Measurements from ENCODE around the gene CREB1.
A peak's percentile ranks its signal among the peaks of the same experiment; 100 is the strongest.

CREB1 gene

DNA sequence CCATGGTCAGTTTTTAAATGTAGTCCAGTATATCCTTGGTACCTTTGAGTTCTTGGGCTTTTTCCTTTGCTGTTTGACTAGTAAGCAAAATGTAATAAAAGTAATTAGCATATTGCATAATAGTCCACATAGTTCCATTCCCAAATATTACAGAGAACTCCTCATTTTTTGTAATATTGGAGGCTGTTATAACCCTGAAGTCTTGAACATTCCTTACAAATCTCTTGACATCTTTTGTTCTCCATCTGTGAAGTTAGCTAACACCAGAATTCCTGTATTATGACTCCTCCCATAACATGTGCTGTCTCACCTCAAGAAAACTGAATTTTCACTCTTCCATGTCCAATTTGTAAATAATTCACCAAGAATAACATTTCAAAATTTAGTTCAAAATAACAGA is 17.1 kb downstream of the CREB1 start:
- Histone ChIP-seq H2BK12ac (ENCODE audit: low read length) (no peak overlapping the region), H4K8ac (ENCODE audit: low read depth, low read length) (no peak overlapping the region), H3K27me3 (ENCODE audit: insufficient read depth, low read length) (no peaks in the 10 kb centered on the region), H3K79me2 (ENCODE audit: control insufficient read depth, insufficient read depth, low read length, poor library complexity) (peaks cover 2% of the 10 kb centered on the region), H3K9me3 (ENCODE audit: insufficient read depth, low read depth, low read length) (no peaks in the 10 kb centered on the region), H3K4me1 (ENCODE audit: control insufficient read depth in 1 of 2, insufficient read depth in 2 of 2, low read length in 2 of 2) (no peaks in the 10 kb centered on the region), H3K23ac (ENCODE audit: low read length) (no peak overlapping the region), H3K18ac (ENCODE audit: low read length) (no peak overlapping the region), H4K91ac (ENCODE audit: low read depth, low read length) (no peak overlapping the region), H2AFZ (ENCODE audit: insufficient read depth, low read length, poor library complexity) (no peak overlapping the region), H2BK120ac (ENCODE audit: insufficient read depth, low read length, poor library complexity) (no peak overlapping the region), H3K36me3 (ENCODE audit: control insufficient read depth in 1 of 2, insufficient read depth in 2 of 2, low read length in 2 of 2) (peaks cover 0 to 2% of the 10 kb centered on the region in 2 experiments), H3K79me1 (ENCODE audit: low read length) (no peaks in the 10 kb centered on the region), H3K9ac (ENCODE audit: low read length) (no peak overlapping the region), H2BK5ac (ENCODE audit: low read depth, low read length, poor library complexity) (no peak overlapping the region), H3K4me2 (ENCODE audit: low read length) (no peak overlapping the region), H3K4me3 (ENCODE audit: low read depth, low read length) (no peak overlapping the region), H4K12ac (ENCODE audit: low read depth, low read length) (no peak overlapping the region), H3K14ac (ENCODE audit: low read length) (no peak overlapping the region), H3K27ac (ENCODE audit: low read depth, low read length) (no peak overlapping the region), H3K4ac (ENCODE audit: low read depth, low read length) (no peak overlapping the region), H2AK5ac (ENCODE audit: low read length) (no peak overlapping the region)
- DNase-seq: peak in 1 of 2 donors; percentile 68

DNA sequence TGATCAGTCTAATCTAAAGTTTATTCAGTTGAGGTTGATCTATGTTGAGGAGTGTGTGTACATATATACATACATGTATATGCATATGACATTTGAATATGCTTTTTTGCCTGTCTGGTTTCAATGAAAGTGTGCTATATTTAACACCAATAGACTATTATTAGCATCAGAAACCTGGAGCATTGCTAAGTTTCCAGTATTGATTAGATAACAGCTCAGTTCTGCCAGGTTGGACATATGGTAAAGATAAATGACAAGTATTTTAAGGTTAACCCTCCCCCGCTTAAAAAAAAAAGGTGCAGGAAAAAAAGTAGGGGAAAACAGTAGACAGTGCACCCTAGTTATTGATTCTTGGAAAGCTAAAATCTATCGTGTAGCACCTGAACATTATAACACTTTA is 19.4 kb downstream of the CREB1 start:
- H4K12ac ChIP-seq (ENCODE audit: low read depth, low read length): no peak overlapping the region
- no peak overlapping the region for H4K8ac ChIP-seq (ENCODE audit: low read depth, low read length)
- no peak overlapping the region for H3K18ac ChIP-seq (ENCODE audit: low read length)
- H3K14ac ChIP-seq (ENCODE audit: low read length): no peak overlapping the region
- no peaks in the 10 kb centered on the region for H3K79me1 ChIP-seq (ENCODE audit: low read length)
- no peaks in the 10 kb centered on the region for H3K9me3 ChIP-seq (ENCODE audit: insufficient read depth, low read depth, low read length)
- no peak overlapping the region for H3K27ac ChIP-seq (ENCODE audit: low read depth, low read length)
- H3K4me2 ChIP-seq (ENCODE audit: low read length): no peak overlapping the region
- no peak overlapping the region for H2BK12ac ChIP-seq (ENCODE audit: low read length)
- no peak for DNase-seq
- WGBS (ENCODE audit: extremely low coverage, insufficient coverage, insufficient read length): no CpG with 5 or more reads among the region's 2 CpGs
- no peak overlapping the region for H3K4me3 ChIP-seq (ENCODE audit: low read depth, low read length)
- H3K23ac ChIP-seq (ENCODE audit: low read length): no peak overlapping the region
- H2AFZ ChIP-seq (ENCODE audit: insufficient read depth, low read length, poor library complexity): no peak overlapping the region
- H3K4ac ChIP-seq (ENCODE audit: low read depth, low read length): no peak overlapping the region
- H3K79me2 ChIP-seq (ENCODE audit: control insufficient read depth, insufficient read depth, low read length, poor library complexity): peaks cover 2% of the 10 kb centered on the region
- no peaks in the 10 kb centered on the region for H3K4me1 ChIP-seq (ENCODE audit: control insufficient read depth in 1 of 2, insufficient read depth in 2 of 2, low read length in 2 of 2)
- no peak overlapping the region for H4K91ac ChIP-seq (ENCODE audit: low read depth, low read length)
- no peak overlapping the region for H3K9ac ChIP-seq (ENCODE audit: low read length)
- no peak overlapping the region for H2BK120ac ChIP-seq (ENCODE audit: insufficient read depth, low read length, poor library complexity)
- H3K36me3 ChIP-seq (ENCODE audit: control insufficient read depth in 1 of 2, insufficient read depth in 2 of 2, low read length in 2 of 2): peaks cover 0 to 2% of the 10 kb centered on the region in 2 experiments
- no peak overlapping the region for H2BK5ac ChIP-seq (ENCODE audit: low read depth, low read length, poor library complexity)
- H2AK5ac ChIP-seq (ENCODE audit: low read length): no peak overlapping the region
- H3K27me3 ChIP-seq (ENCODE audit: insufficient read depth, low read length): no peaks in the 10 kb centered on the region

DNA sequence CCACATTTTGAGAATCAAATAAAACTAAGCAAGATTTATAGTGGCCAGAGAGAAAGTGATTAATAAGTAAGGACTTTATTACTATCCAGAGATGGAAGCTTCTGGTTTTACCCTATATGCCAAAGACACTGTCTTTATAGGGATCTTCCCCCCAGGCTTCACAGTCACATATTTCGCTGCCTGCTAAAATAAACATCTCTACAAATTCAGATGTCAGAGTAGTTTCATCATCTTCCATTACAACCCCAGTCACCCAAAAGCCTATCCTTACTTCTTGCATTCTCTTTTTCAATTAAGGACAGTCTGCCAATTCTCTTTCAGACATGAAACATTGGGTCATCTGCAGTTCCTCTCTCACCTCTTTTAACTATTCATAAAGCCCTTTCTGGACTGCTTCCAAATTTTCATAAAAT is 28.3 kb downstream of the CREB1 start:
- no CpG with 5 or more reads among the region's 1 CpG for WGBS (ENCODE audit: extremely low coverage, insufficient coverage, insufficient read length)

DNA sequence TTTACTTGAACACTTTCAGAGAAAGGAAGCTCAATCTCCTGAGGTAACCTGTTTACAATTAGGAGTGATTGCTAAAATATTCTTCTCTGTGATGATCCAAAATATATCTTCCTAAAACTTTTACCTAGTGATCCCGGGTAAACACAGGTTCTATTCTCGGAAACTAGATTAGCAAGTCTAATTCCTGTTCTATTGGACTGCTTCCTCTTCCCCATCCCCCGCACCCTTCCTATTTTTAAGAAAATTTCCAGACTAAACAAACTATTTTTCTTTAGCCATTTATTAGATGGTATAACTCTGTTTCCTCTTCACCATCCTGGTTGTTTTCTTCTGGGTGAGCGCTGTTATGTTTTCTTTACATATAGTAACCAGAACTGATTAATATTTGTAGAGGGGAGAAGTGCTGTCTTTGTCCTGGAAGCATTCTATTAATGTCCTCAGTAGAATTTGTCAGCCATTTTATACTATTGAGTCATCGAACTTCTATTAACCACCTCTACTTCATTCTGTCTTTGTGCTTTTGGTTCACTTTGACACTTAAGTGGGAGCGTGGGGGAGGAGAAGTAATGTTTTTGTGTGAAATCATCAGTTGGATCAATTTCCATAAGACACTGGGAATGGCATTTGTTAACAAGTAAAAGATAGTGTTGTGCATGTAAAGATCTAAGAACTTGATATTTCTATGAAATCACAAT is 31.8 kb downstream of the CREB1 start:
- Histone ChIP-seq H3K4me2 (ENCODE audit: low read length) (no peak overlapping the region), H3K36me3 (ENCODE audit: control insufficient read depth in 1 of 2, insufficient read depth in 2 of 2, low read length in 2 of 2) (peaks cover 7 to 8% of the 10 kb centered on the region in 2 experiments), H2AK5ac (ENCODE audit: low read length) (no peak overlapping the region), H3K79me2 (ENCODE audit: control insufficient read depth, insufficient read depth, low read length, poor library complexity) (no peaks in the 10 kb centered on the region), H3K4ac (ENCODE audit: low read depth, low read length) (no peak overlapping the region), H3K23ac (ENCODE audit: low read length) (no peak overlapping the region), H3K4me1 (ENCODE audit: control insufficient read depth in 1 of 2, insufficient read depth in 2 of 2, low read length in 2 of 2) (peaks cover 0 to 4% of the 10 kb centered on the region in 2 experiments), H3K14ac (ENCODE audit: low read length) (no peak overlapping the region), H3K18ac (ENCODE audit: low read length) (no peak overlapping the region), H3K79me1 (ENCODE audit: low read length) (no peaks in the 10 kb centered on the region), H3K4me3 (ENCODE audit: low read depth, low read length) (no peak overlapping the region), H4K91ac (ENCODE audit: low read depth, low read length) (no peak overlapping the region), H2AFZ (ENCODE audit: insufficient read depth, low read length, poor library complexity) (no peak overlapping the region), H2BK5ac (ENCODE audit: low read depth, low read length, poor library complexity) (no peak overlapping the region), H3K27me3 (ENCODE audit: insufficient read depth, low read length) (no peaks in the 10 kb centered on the region), H3K9me3 (ENCODE audit: insufficient read depth, low read depth, low read length) (no peaks in the 10 kb centered on the region), H3K27ac (ENCODE audit: low read depth, low read length) (no peak overlapping the region), H4K8ac (ENCODE audit: low read depth, low read length) (no peak overlapping the region), H2BK120ac (ENCODE audit: insufficient read depth, low read length, poor library complexity) (no peak overlapping the region), H4K12ac (ENCODE audit: low read depth, low read length) (no peak overlapping the region), H3K9ac (ENCODE audit: low read length) (no peak overlapping the region), H2BK12ac (ENCODE audit: low read length) (no peak overlapping the region)
- DNase-seq: no peak
- WGBS (ENCODE audit: extremely low coverage, insufficient coverage, insufficient read length): no CpG with 5 or more reads among the region's 6 CpGs

More for the DNA sequence above, 28.3 kb downstream of the CREB1 start:
- H3K18ac ChIP-seq (ENCODE audit: low read length): no peak overlapping the region
- H3K4me2 ChIP-seq (ENCODE audit: low read length): no peak overlapping the region
- H2AFZ ChIP-seq (ENCODE audit: insufficient read depth, low read length, poor library complexity): no peak overlapping the region
- no peak overlapping the region for H3K14ac ChIP-seq (ENCODE audit: low read length)
- no peaks in the 10 kb centered on the region for H3K27me3 ChIP-seq (ENCODE audit: insufficient read depth, low read length)
- peaks cover 2 to 4% of the 10 kb centered on the region in 2 experiments for H3K36me3 ChIP-seq (ENCODE audit: control insufficient read depth in 1 of 2, insufficient read depth in 2 of 2, low read length in 2 of 2)
- H3K79me1 ChIP-seq (ENCODE audit: low read length): no peaks in the 10 kb centered on the region
- no peak overlapping the region for H2AK5ac ChIP-seq (ENCODE audit: low read length)
- H3K23ac ChIP-seq (ENCODE audit: low read length): no peak overlapping the region
- no peak overlapping the region for H4K12ac ChIP-seq (ENCODE audit: low read depth, low read length)
- no peak overlapping the region for H3K4ac ChIP-seq (ENCODE audit: low read depth, low read length)
- H2BK12ac ChIP-seq (ENCODE audit: low read length): no peak overlapping the region
- H3K4me1 ChIP-seq (ENCODE audit: control insufficient read depth in 1 of 2, insufficient read depth in 2 of 2, low read length in 2 of 2): peaks cover 0 to 6% of the 10 kb centered on the region in 2 experiments
- DNase-seq: no peak
- H4K8ac ChIP-seq (ENCODE audit: low read depth, low read length): no peak overlapping the region
- H3K9me3 ChIP-seq (ENCODE audit: insufficient read depth, low read depth, low read length): no peaks in the 10 kb centered on the region
- H3K9ac ChIP-seq (ENCODE audit: low read length): no peak overlapping the region
- no peak overlapping the region for H3K4me3 ChIP-seq (ENCODE audit: low read depth, low read length)
- H2BK120ac ChIP-seq (ENCODE audit: insufficient read depth, low read length, poor library complexity): no peak overlapping the region
- no peak overlapping the region for H2BK5ac ChIP-seq (ENCODE audit: low read depth, low read length, poor library complexity)
- no peaks in the 10 kb centered on the region for H3K79me2 ChIP-seq (ENCODE audit: control insufficient read depth, insufficient read depth, low read length, poor library complexity)
- no peak overlapping the region for H3K27ac ChIP-seq (ENCODE audit: low read depth, low read length)
- H4K91ac ChIP-seq (ENCODE audit: low read depth, low read length): no peak overlapping the region
